OCI-LY1 (cell line): ENCODE data around the gene DRC3.

Source experiments
- H2AFZ ChIP-seq: fragments of 200-600 bp; sonication (generic), shearing (Covaris generic); 2 replicates; pipeline ENCODE4 v1.6.0; 2014; ENCODE audit warnings: antibody characterized with exemption, mild to moderate bottlenecking, low read length
- H3F3A ChIP-seq: fragments of 200-600 bp; sonication (generic), shearing (Covaris generic); 2 replicates; pipeline ENCODE4 v1.6.0; 2014; ENCODE audit warnings: mild to moderate bottlenecking, antibody characterized with exemption, low read length, moderate library complexity; ENCODE audit not compliant: insufficient read depth
- H3K27ac ChIP-seq: fragments of 200-600 bp; sonication (generic); 2 replicates; pipeline ENCODE4 v1.5.1; 2014; ENCODE audit warnings: low read length, mixed run types, mild to moderate bottlenecking, low read depth; ENCODE audit not compliant: poor library complexity, severe bottlenecking
- H3K27me3 ChIP-seq: fragments of 200-600 bp; sonication (generic); 2 replicates; pipeline ENCODE4 v1.6.0; 2014; ENCODE audit warnings: antibody characterized with exemption, mild to moderate bottlenecking, low read length, moderate library complexity; ENCODE audit not compliant: insufficient read depth
- H3K36me3 ChIP-seq: fragments of 200-600 bp; sonication (generic); 2 replicates; pipeline ENCODE4 v1.6.1; 2014; ENCODE audit warnings: mild to moderate bottlenecking, antibody characterized with exemption, low read length, moderate library complexity, mixed read lengths; ENCODE audit not compliant: insufficient read depth
- H3K4me1 ChIP-seq: fragments of 200-600 bp; sonication (generic); 2 replicates; pipeline ENCODE4 v1.5.1; 2014; ENCODE audit warnings: mild to moderate bottlenecking, low read length, moderate library complexity; ENCODE audit not compliant: insufficient read depth, severe bottlenecking
- H3K4me2 ChIP-seq: fragments of 200-600 bp; sonication (generic), shearing (Covaris generic); 2 replicates; pipeline ENCODE4 v1.6.1; 2014; ENCODE audit warnings: low read length
- H3K4me3 ChIP-seq: fragments of 200-600 bp; sonication (generic); 2 replicates; pipeline ENCODE4 v1.5.1; 2014; ENCODE audit warnings: low read length, low read depth, mild to moderate bottlenecking, mixed read lengths; ENCODE audit not compliant: poor library complexity, severe bottlenecking
- H3K79me2 ChIP-seq: fragments of 200-600 bp; shearing (Covaris generic); 2 replicates; pipeline ENCODE4 v1.6.1; 2016; ENCODE audit warnings: mixed run types, low read length, mixed read lengths; ENCODE audit not compliant: insufficient read depth
- H3K9ac ChIP-seq: fragments of 200-600 bp; sonication (generic), shearing (Covaris generic); 2 replicates; pipeline ENCODE4 v1.6.1; 2014; ENCODE audit warnings: mild to moderate bottlenecking, low read length, mixed read lengths
- H3K9me2 ChIP-seq: fragments of 200-600 bp; sonication (generic), shearing (Covaris generic); 2 replicates; pipeline ENCODE4 v1.6.1; 2014; ENCODE audit warnings: low read depth, mild to moderate bottlenecking, low read length, mixed read lengths
- H3K9me3 ChIP-seq: fragments of 200-600 bp; shearing (Covaris generic); 2 replicates; pipeline ENCODE4 v1.6.1; 2014; ENCODE audit warnings: low read length, mixed read lengths
- H4K20me1 ChIP-seq: fragments of 200-600 bp; sonication (generic), shearing (Covaris generic); 2 replicates; pipeline ENCODE4 v1.6.0; 2016; ENCODE audit warnings: mild to moderate bottlenecking, low read length; ENCODE audit not compliant: insufficient read depth
- CTCF ChIP-seq: fragments of 200-600 bp; sonication (generic), shearing (Covaris generic); IDR thresholded peaks from 2 replicates; pipeline ENCODE4 v1.5.1; 2017; ENCODE audit warnings: mild to moderate bottlenecking, antibody characterized with exemption, low read length, moderate library complexity, mixed read lengths
- EZH2 ChIP-seq: fragments of 200-600 bp; sonication (generic), shearing (Covaris generic); IDR thresholded peaks from 2 replicates; pipeline ENCODE4 v1.8.0; 2017; ENCODE audit warnings: borderline replicate concordance, mixed run types, mild to moderate bottlenecking, antibody characterized with exemption, low read length, moderate library complexity, mixed read lengths

DRC3 gene

GRCh38 chr17:17966399-17966798 is 6.3 kb upstream of the DRC3 start:
- Histone ChIP-seq H3K4me3 (no peak overlapping the region), H3K9ac (no peak overlapping the region), H3K4me1 (peaks cover 7% of the 10 kb centered on the region), H3K9me2 (no peaks in the 10 kb centered on the region), H3K9me3 (no peaks in the 10 kb centered on the region), H3F3A (no peaks in the 10 kb centered on the region), H3K4me2 (no peak overlapping the region), H3K79me2 (no peaks in the 10 kb centered on the region), H3K36me3 (no peaks in the 10 kb centered on the region), H2AFZ (no peak overlapping the region), H3K27ac (no peak overlapping the region), H4K20me1 (no peaks in the 10 kb centered on the region), H3K27me3 (no peaks in the 10 kb centered on the region)
- TF ChIP-seq CTCF, result no peak

- peak overlapping the region; percentile 72; the same call in 1 of the 2 replicates for H3K4me2 ChIP-seq
- H3F3A ChIP-seq, result no peaks in the 10 kb centered on the region
- no peaks in the 10 kb centered on the region for H3K79me2 ChIP-seq
- TF ChIP-seq CTCF (no peak), EZH2 (no peak)
- H3K36me3 ChIP-seq, result no peaks in the 10 kb centered on the region
- no peaks in the 10 kb centered on the region for H3K9me2 ChIP-seq
- H2AFZ ChIP-seq, result no peak overlapping the region
- H3K4me1 ChIP-seq, result peaks cover 16% of the 10 kb centered on the region
- H3K27me3 ChIP-seq, result no peaks in the 10 kb centered on the region
- H3K9me3 ChIP-seq, result no peaks in the 10 kb centered on the region
- no peak overlapping the region for H3K27ac ChIP-seq
- H4K20me1 ChIP-seq, result no peaks in the 10 kb centered on the region
- peak overlapping the region; percentile 74 for H3K4me3 ChIP-seq
- H3K9ac ChIP-seq, result no peak overlapping the region; the same call in 1 of the 2 replicates
These were observed 1.8 kb upstream of the DRC3 start for GRCh38 chr17:17970699-17971430.

- H3K4me3 ChIP-seq, result peak overlapping the region; percentile 74
These were observed 1.1 kb upstream of the DRC3 start for GRCh38 chr17:17971431-17972125.

More at GRCh38 chr17:17971431-17972125, 1.1 kb upstream of the DRC3 start:
- H3F3A ChIP-seq, result no peaks in the 10 kb centered on the region
- peak overlapping the region; percentile 72 for H3K4me2 ChIP-seq
- TF ChIP-seq CTCF, result no peak
- no peak for TF ChIP-seq EZH2
- no peaks in the 10 kb centered on the region for H3K27me3 ChIP-seq
- H3K9me2 ChIP-seq, result no peaks in the 10 kb centered on the region
- H2AFZ ChIP-seq, result no peak overlapping the region
- H3K9me3 ChIP-seq, result no peaks in the 10 kb centered on the region
- H3K79me2 ChIP-seq, result no peaks in the 10 kb centered on the region
- no peak overlapping the region for H3K27ac ChIP-seq
- peaks cover 16% of the 10 kb centered on the region for H3K4me1 ChIP-seq
- H3K36me3 ChIP-seq, result no peaks in the 10 kb centered on the region
- peak overlapping the region; percentile 61 for H3K9ac ChIP-seq
- H4K20me1 ChIP-seq, result no peaks in the 10 kb centered on the region
